Lung (tissue), 12 donors: ENCODE data around the gene ZEB1. TPM values are rescaled to one million over a fixed set of nuclear protein-coding genes. Genes with fewer than 3 reads are reported as not detected.

Experiments
- ATAC-seq: fragments of 200-7000 bp; cut with Tn5 transposase; one replicate; pipeline ENCODE4 v1.9.1; 2020; ENCODE audit warnings: moderate number of reproducible peaks; ENCODE audit not compliant: insufficient read depth, low FRiP score
- DNase-seq, 3 donors: peaks; one replicate each; pipeline ENCODE4 v3.0.0-alpha.2; 2013 to 2017
- H3K27ac ChIP-seq, 2 donors: one replicate each; pipeline ENCODE4 v1.5.1; 2013; ENCODE audit warnings: mild to moderate bottlenecking in 2 of 2, moderate library complexity in 2 of 2, control low read depth in 1 of 2, inconsistent platforms in 1 of 2, low read depth in 1 of 2, low read length in 1 of 2
- H3K27me3 ChIP-seq, 3 donors: one replicate each; pipeline ENCODE4 v1.5.1; 2013; ENCODE audit warnings: low read length in 2 of 3; ENCODE audit not compliant: control insufficient read depth in 3 of 3, insufficient read depth in 3 of 3
- H3K36me3 ChIP-seq, 4 donors: one replicate each; pipeline ENCODE4 v1.5.1; 2013; ENCODE audit warnings: low read length in 4 of 4, mild to moderate bottlenecking in 1 of 4, moderate library complexity in 1 of 4; ENCODE audit not compliant: control insufficient read depth in 4 of 4, insufficient read depth in 4 of 4
- H3K4me1 ChIP-seq, 5 donors: one replicate each; pipeline ENCODE4 v1.5.1; 2013; ENCODE audit warnings: low read length in 5 of 5, mild to moderate bottlenecking in 2 of 5, moderate library complexity in 1 of 5; ENCODE audit not compliant: control insufficient read depth in 5 of 5, insufficient read depth in 5 of 5
- H3K4me3 ChIP-seq: one replicate; pipeline ENCODE4 v1.5.1; 2013; ENCODE audit warnings: mild to moderate bottlenecking, control low read depth, moderate library complexity
- H3K9ac ChIP-seq, 2 donors: one replicate each; pipeline ENCODE4 v1.5.1; 2013; ENCODE audit warnings: low read length in 2 of 2, control low read depth in 1 of 2; ENCODE audit not compliant: insufficient read depth in 1 of 2
- H3K9me3 ChIP-seq, 4 donors: one replicate each; pipeline ENCODE4 v1.5.1; 2013; ENCODE audit warnings: low read length in 3 of 4, mild to moderate bottlenecking in 1 of 4, moderate library complexity in 1 of 4; ENCODE audit not compliant: control insufficient read depth in 4 of 4, insufficient read depth in 3 of 4
- CTCF ChIP-seq: IDR thresholded peaks from 2 replicates; pipeline ENCODE4 v1.5.1; 2012; ENCODE audit warnings: mild to moderate bottlenecking; ENCODE audit errors: control extremely low read depth, extremely low read depth
- WGBS, 2 donors: extraction: QIAGEN DNeasy Blood & Tissue Kit; methylation state at CpG; one replicate each; pipeline ENCODE4 v1.1.7; 2013; 5-methylcytosine and 5-hydroxymethylcytosine counted together
- polyA plus RNA-seq, 2 donors: library from polyadenylated mRNA; stranded (reverse); fragments of 200-250 nt; gene quantifications; one replicate each; pipeline ENCODE4 v1.2.1, GENCODE V29; 2013
- total RNA-seq, 2 donors: library from RNA; depleted of rRNA in 1 of 2; stranded (reverse); fragments of >200 nt in 1 of 2; gene quantifications; one replicate each; pipeline ENCODE4 v1.2.1, GENCODE V29; 2014 to 2021
- donor health status: control.
- donor health status: control.
- donor health status: Bipolar disorder and iron deficiency.
- donor health status: healthy.
- donor health status: DM: yes; HTN: yes; CAD: no.

ZEB1 gene
- total and polyA plus RNA-seq, 4 donors, result 8.4 to 86.9 (median 19.5) TPM

GRCh38 chr10:31273789-31274188 lies 45.2 kb upstream of the ZEB1 start:
- no peak for DNase-seq
- no peak for TF ChIP-seq CTCF
- peaks cover 0 to 2% (median 0%) of the 10 kb centered on the region in 4 donors for H3K9me3 ChIP-seq

GRCh38 chr10:31274310-31274709 lies 44.7 kb upstream of the ZEB1 start:
- H3K36me3 ChIP-seq, result no peaks in the 10 kb centered on the region
- TF ChIP-seq CTCF, result no peak
- no peaks in the 10 kb centered on the region for H3K27me3 ChIP-seq
- WGBS, 2 donors, result 93 to 97% methylated on average over 2 of the region's 2 CpGs
- no peak overlapping the region for H3K9ac ChIP-seq
- H3K9me3 ChIP-seq, result peaks cover 0 to 2% (median 0%) of the 10 kb centered on the region in 4 donors
- no peak for ATAC-seq
- no peak for DNase-seq
- H3K27ac ChIP-seq, result no peak overlapping the region
- H3K4me3 ChIP-seq, result no peak overlapping the region
- peaks cover 0 to 2% (median 0%) of the 10 kb centered on the region in 5 donors for H3K4me1 ChIP-seq

More at GRCh38 chr10:31273789-31274188, 45.2 kb upstream of the ZEB1 start:
- 99 to 100% methylated on average over 2 of the region's 2 CpGs for WGBS, 2 donors
- Histone ChIP-seq H3K36me3 (no peaks in the 10 kb centered on the region), H3K4me1 (peaks cover 0 to 2% (median 0%) of the 10 kb centered on the region in 5 donors), H3K9ac (no peak overlapping the region), H3K27ac (no peak overlapping the region), H3K27me3 (no peaks in the 10 kb centered on the region), H3K4me3 (no peak overlapping the region)
- ATAC-seq, result no peak

- Histone ChIP-seq H3K9me3 (no peaks in the 10 kb centered on the region), H3K4me3 (no peak overlapping the region), H3K4me1 (peaks cover 0 to 2% (median 0%) of the 10 kb centered on the region in 5 donors), H3K27ac (no peak overlapping the region), H3K27me3 (no peaks in the 10 kb centered on the region), H3K36me3 (no peaks in the 10 kb centered on the region), H3K9ac (no peak overlapping the region)
- WGBS, 2 donors, result 81 to 83% methylated on average over 3 of the region's 3 CpGs
- peak in 2 of 3 donors; percentile 17 to 22 for DNase-seq
- no peak for ATAC-seq
- TF ChIP-seq CTCF, result no peak
Measured at GRCh38 chr10:31278279-31278941, 40.6 kb upstream of the ZEB1 start.
